Kidney (tissue), 14 donors: ENCODE data around the gene TMEM63B. TPM values are rescaled to one million over a fixed set of nuclear protein-coding genes. Genes with fewer than 3 reads are reported as not detected.

Source experiments
- DNase-seq, 5 donors: peaks; one replicate each; pipeline ENCODE4 v3.0.0-alpha.2; 2013 to 2020
- FAIRE-seq: peaks from 2 replicates; lab custom pipeline; 2012; peaks lifted over from hg19 to GRCh38; lab: Jason Lieb, UNC
- H3K27ac ChIP-seq, 2 donors: one replicate each; pipeline ENCODE4 v1.7.0; 2013; ENCODE audit warnings: low read depth in 2 of 2, low read length in 2 of 2, inconsistent platforms in 1 of 2
- H3K27me3 ChIP-seq: one replicate; pipeline ENCODE4 v1.7.1; 2013; ENCODE audit warnings: low read length, inconsistent platforms; ENCODE audit not compliant: control insufficient read depth, insufficient read depth
- H3K36me3 ChIP-seq, 3 donors: one replicate each; pipeline versions ENCODE4 v1.7.0 to v1.7.1; 2013; ENCODE audit warnings: low read length in 3 of 3, control low read depth in 1 of 3, inconsistent platforms in 1 of 3; ENCODE audit not compliant: insufficient read depth in 3 of 3, control insufficient read depth in 2 of 3
- H3K4me1 ChIP-seq, 3 donors: one replicate each; pipeline versions ENCODE4 v1.7.0 to v1.7.1; 2013; ENCODE audit warnings: low read length in 3 of 3, inconsistent platforms in 1 of 3, low read depth in 1 of 3; ENCODE audit not compliant: control insufficient read depth in 2 of 3, insufficient read depth in 2 of 3
- H3K4me3 ChIP-seq, 3 donors: one replicate each; pipeline versions ENCODE4 v1.7.0 to v1.8.1; 2013; ENCODE audit warnings: low read length in 3 of 3, control low read depth in 1 of 3, inconsistent platforms in 1 of 3
- H3K9ac ChIP-seq, 3 donors: one replicate each; pipeline versions ENCODE4 v1.7.0 to v1.7.1; 2013; ENCODE audit warnings: low read length in 3 of 3, control low read depth in 1 of 3, inconsistent platforms in 1 of 3
- H3K9me3 ChIP-seq, 3 donors: one replicate each; pipeline versions ENCODE4 v1.7.0 to v1.7.1; 2013; ENCODE audit warnings: low read length in 3 of 3, control low read depth in 1 of 3, inconsistent platforms in 1 of 3; ENCODE audit not compliant: control insufficient read depth in 2 of 3, insufficient read depth in 1 of 3
- CTCF ChIP-seq: IDR thresholded peaks from 3 replicates; pipeline ENCODE4 v1.5.1; 2012; ENCODE audit warnings: mild to moderate bottlenecking, moderate library complexity, borderline replicate concordance; ENCODE audit not compliant: insufficient read depth; ENCODE audit errors: extremely low read depth
- intact Hi-C: fragments of 100-400 bp; cut with DNase I; formaldehyde crosslinking; loops from one replicate; pipeline ENCODE4 v1.11.1; 2022
- polyA plus RNA-seq: library from polyadenylated mRNA; stranded (reverse); fragments of 350-450 nt; fragmentation: Illumina TruSeq; extraction: RNeasy Lipid Tissue Mini Kit (QIAGEN cat#74804); gene quantifications from one replicate; pipeline ENCODE4 v1.2.3, GENCODE V29; 2014; ENCODE audit warnings: low read depth, low replicate concordance; ENCODE audit not compliant: insufficient read depth
- total RNA-seq: library from RNA; stranded (reverse); fragmentation: NEBNext Ultra II Directional; extraction: Animal tissue kit (Norgen Biotek cat#: 25700); gene quantifications from one replicate; pipeline ENCODE4 v1.2.1, GENCODE V29; 2021
- donor health status: control.
- donor health status: control.
- donor health status: control.
- donor health status: control.
- donor health status: control.
- donor health status: DM: yes; HTN: yes; CAD: no.
- donor health status: Normal renal cell carcinoma (clear cell type).

Gene TMEM63B
- total and polyA plus RNA-seq, 2 donors from 2014 or later = 18.2 to 27.3 TPM

GRCh38 chr6:44188819-44189218 is 61.5 kb downstream of the TMEM63B start:
- Histone ChIP-seq H3K9me3 (no peaks in the 10 kb centered on the region), H3K27me3 (no peaks in the 10 kb centered on the region), H3K36me3 (no peaks in the 10 kb centered on the region), H3K27ac (no peak overlapping the region), H3K9ac (no peak overlapping the region), H3K4me3 (no peak overlapping the region), H3K4me1 (no peaks in the 10 kb centered on the region)
- DNase-seq (no peak), FAIRE-seq (no peak)
- intact Hi-C loops = no loop called here
- no peak for TF ChIP-seq CTCF

GRCh38 chr6:44189257-44189656 is 61.9 kb downstream of the TMEM63B start:
- Histone ChIP-seq H3K36me3 (no peaks in the 10 kb centered on the region), H3K27ac (no peak overlapping the region), H3K4me3 (no peak overlapping the region), H3K27me3 (no peaks in the 10 kb centered on the region), H3K9ac (no peak overlapping the region), H3K9me3 (no peaks in the 10 kb centered on the region), H3K4me1 (no peaks in the 10 kb centered on the region)
- no peak for TF ChIP-seq CTCF
- DNase-seq (peak in 1 of 5 donors; percentile 15), FAIRE-seq (no peak)
- intact Hi-C loops = no loop called here

GRCh38 chr6:44190715-44191114 is 63.4 kb downstream of the TMEM63B start:
- Histone ChIP-seq H3K36me3 (no peaks in the 10 kb centered on the region), H3K4me3 (no peak overlapping the region), H3K27me3 (no peaks in the 10 kb centered on the region), H3K27ac (no peak overlapping the region), H3K9ac (no peak overlapping the region), H3K9me3 (no peaks in the 10 kb centered on the region), H3K4me1 (no peaks in the 10 kb centered on the region)
- FAIRE-seq = no peak
- TF ChIP-seq CTCF = no peak
- intact Hi-C loops = no loop called here
- no peak for DNase-seq

GRCh38 chr6:44192428-44193041 is 65.2 kb downstream of the TMEM63B start:
- Histone ChIP-seq H3K27ac (no peak overlapping the region), H3K4me1 (no peaks in the 10 kb centered on the region), H3K9ac (no peak overlapping the region), H3K36me3 (no peaks in the 10 kb centered on the region), H3K9me3 (no peaks in the 10 kb centered on the region), H3K27me3 (no peaks in the 10 kb centered on the region), H3K4me3 (peak overlapping the region in 1 of 3 donors; percentile 18)
- peak in 2 of 5 donors; percentile 3 to 50 for DNase-seq
- intact Hi-C loops = no loop called here
- FAIRE-seq = no peak
- no peak for TF ChIP-seq CTCF
